SKM-1 (cell line): Measurements from ENCODE around the gene PWWP2B.

Source experiments
- DNase-seq: peaks from one replicate; lab custom pipeline; 2025; ENCODE audit not compliant: unreplicated experiment; lab: John Stamatoyannopoulos, UW

The PWWP2B gene

GRCh38 chr10:132392811-132393694 is 3.9 kb upstream of the PWWP2B start:
- DNase-seq, result no peak

GRCh38 chr10:132393695-132394181 is 3.3 kb upstream of the PWWP2B start:
- no peak for DNase-seq

GRCh38 chr10:132394201-132394811 is 2.7 kb upstream of the PWWP2B start:
- no peak for DNase-seq

GRCh38 chr10:132394936-132395703 is 1.9 kb upstream of the PWWP2B start:
- no peak for DNase-seq

GRCh38 chr10:132395704-132396493 is 1.1 kb upstream of the PWWP2B start:
- DNase-seq, result no peak

GRCh38 chr10:132396494-132397035 is 435 bp upstream of the PWWP2B start:
- DNase-seq, result no peak

- no peak for DNase-seq
These were observed 918 bp downstream of the PWWP2B start for GRCh38 chr10:132397671-132398565.

GRCh38 chr10:132398566-132398991 is 1.6 kb downstream of the PWWP2B start:
- DNase-seq, result no peak

- no peak for DNase-seq
These were observed 2.4 kb downstream of the PWWP2B start for GRCh38 chr10:132399117-132400035.

- no peak for DNase-seq
These were observed 3.1 kb downstream of the PWWP2B start for GRCh38 chr10:132400041-132400546.

GRCh38 chr10:132400547-132401151 is 3.6 kb downstream of the PWWP2B start:
- DNase-seq, result no peak

- DNase-seq, result no peak
These were observed 4.6 kb downstream of the PWWP2B start for GRCh38 chr10:132401401-132402118.

- DNase-seq, result no peak
These were observed 5.8 kb downstream of the PWWP2B start for GRCh38 chr10:132402781-132403241.

GRCh38 chr10:132403511-132404168 is 6.6 kb downstream of the PWWP2B start:
- DNase-seq, result no peak

- DNase-seq, result no peak
These were observed 7.3 kb downstream of the PWWP2B start for GRCh38 chr10:132404169-132404880.
